BE2C (cell line): ENCODE measurements around the gene KAZN.
A peak's percentile ranks its signal among the peaks of the same experiment; 100 is the strongest.

Experiments
- DNase-seq: peaks from one replicate; pipeline ENCODE4 v3.0.0-alpha.2; 2020
- H3K27me3 ChIP-seq: fragments of 250-450 bp; sonication (Bioruptor Pico); 2 replicates; pipeline ENCODE4 v1.5.1; 2020; ENCODE audit warnings: mild to moderate bottlenecking
- H3K36me3 ChIP-seq: fragments of 250-450 bp; sonication (Bioruptor Pico); 2 replicates; pipeline ENCODE4 v1.5.1; 2020; ENCODE audit warnings: mild to moderate bottlenecking
- H3K4me1 ChIP-seq: fragments of 250-450 bp; sonication (Bioruptor Pico); 2 replicates; pipeline ENCODE4 v1.5.1; 2020
- H3K4me3 ChIP-seq: 2 replicates; pipeline ENCODE4 v1.5.1; 2011; ENCODE audit warnings: low read depth, low read length
- H3K9me3 ChIP-seq: fragments of 250-450 bp; sonication (Bioruptor Pico); 2 replicates; pipeline ENCODE4 v1.5.1; 2020
- TF ChIP-seq, protein P1 (sequence below): IDR thresholded peaks from 2 replicates; pipeline ENCODE4 v1.5.1; 2012; ENCODE audit warnings: mild to moderate bottlenecking, low read depth, low read length

KAZN gene

DNA sequence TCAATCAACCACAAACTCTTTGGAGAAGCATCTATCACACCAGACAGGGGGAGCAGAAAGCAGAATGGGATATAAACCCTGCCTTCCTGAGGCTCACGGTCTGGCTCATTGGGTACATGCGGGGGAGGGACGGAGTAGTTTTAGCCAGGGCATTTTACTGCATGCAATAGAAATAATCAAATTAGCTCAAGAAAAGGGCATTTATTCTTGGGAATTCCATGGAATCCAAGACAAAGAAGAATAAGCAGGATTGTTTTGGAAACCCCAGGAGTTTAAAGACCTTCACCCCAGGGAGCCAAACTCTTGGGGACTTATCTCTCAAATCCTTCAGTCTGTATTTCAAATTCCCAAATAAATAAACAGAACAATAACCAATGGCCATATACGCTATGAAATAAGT is 5.2 kb upstream of the KAZN start:
- TF ChIP-seq, protein P1, sequence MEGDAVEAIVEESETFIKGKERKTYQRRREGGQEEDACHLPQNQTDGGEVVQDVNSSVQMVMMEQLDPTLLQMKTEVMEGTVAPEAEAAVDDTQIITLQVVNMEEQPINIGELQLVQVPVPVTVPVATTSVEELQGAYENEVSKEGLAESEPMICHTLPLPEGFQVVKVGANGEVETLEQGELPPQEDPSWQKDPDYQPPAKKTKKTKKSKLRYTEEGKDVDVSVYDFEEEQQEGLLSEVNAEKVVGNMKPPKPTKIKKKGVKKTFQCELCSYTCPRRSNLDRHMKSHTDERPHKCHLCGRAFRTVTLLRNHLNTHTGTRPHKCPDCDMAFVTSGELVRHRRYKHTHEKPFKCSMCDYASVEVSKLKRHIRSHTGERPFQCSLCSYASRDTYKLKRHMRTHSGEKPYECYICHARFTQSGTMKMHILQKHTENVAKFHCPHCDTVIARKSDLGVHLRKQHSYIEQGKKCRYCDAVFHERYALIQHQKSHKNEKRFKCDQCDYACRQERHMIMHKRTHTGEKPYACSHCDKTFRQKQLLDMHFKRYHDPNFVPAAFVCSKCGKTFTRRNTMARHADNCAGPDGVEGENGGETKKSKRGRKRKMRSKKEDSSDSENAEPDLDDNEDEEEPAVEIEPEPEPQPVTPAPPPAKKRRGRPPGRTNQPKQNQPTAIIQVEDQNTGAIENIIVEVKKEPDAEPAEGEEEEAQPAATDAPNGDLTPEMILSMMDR, result no peak
- H3K4me3 ChIP-seq, result no peak overlapping the region
- no peaks in the 10 kb centered on the region for H3K4me1 ChIP-seq
- H3K27me3 ChIP-seq, result peaks cover 5% of the 10 kb centered on the region
- no peaks in the 10 kb centered on the region for H3K36me3 ChIP-seq
- DNase-seq, result no peak
- no peaks in the 10 kb centered on the region for H3K9me3 ChIP-seq

DNA sequence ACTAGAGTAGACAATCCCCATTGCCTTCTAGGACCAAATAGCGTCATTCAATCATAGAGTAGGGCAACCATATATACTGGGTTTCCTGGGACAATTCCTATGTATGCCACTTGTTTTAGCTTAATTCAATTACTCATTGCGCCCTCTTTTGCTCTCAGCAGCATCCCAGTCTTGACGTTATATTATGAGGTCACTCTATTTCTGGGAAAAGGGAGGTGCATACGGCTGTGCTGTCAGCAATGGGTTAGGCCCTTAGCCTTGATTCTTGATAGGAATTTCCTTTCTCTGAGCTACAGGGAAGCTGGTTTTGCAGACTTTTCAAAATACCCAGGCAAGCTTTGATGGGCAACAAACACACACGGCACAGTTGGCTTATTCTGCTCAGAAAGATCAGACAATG is 4.4 kb upstream of the KAZN start:
- DNase-seq, result no peak
- no peaks in the 10 kb centered on the region for H3K9me3 ChIP-seq
- H3K27me3 ChIP-seq, result peaks cover 13% of the 10 kb centered on the region
- no peaks in the 10 kb centered on the region for H3K36me3 ChIP-seq
- TF ChIP-seq, protein P1, result no peak
- no peak overlapping the region for H3K4me3 ChIP-seq
- no peaks in the 10 kb centered on the region for H3K4me1 ChIP-seq

DNA sequence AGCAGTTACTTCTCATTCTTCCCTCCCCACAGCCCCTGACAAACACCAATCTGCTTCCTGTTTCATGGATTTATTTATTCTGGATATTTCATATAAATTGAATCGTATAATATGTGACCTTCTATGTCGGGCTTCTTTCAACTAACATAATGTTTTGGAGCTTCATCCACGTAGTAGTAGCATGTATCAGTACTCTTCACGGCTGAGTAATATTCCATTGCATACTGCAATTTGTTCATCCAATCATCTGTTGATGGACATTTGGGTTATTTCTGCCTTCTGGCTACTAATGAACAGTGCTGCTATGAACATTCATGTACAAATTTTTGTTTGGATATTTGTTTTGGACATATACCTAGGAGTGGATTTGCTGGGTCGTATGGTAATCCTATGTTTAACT is 1.9 kb upstream of the KAZN start:
- Histone ChIP-seq H3K4me1 (no peaks in the 10 kb centered on the region), H3K36me3 (no peaks in the 10 kb centered on the region), H3K4me3 (no peak overlapping the region), H3K27me3 (peaks cover 21% of the 10 kb centered on the region), H3K9me3 (no peaks in the 10 kb centered on the region)
- DNase-seq, result no peak
- TF ChIP-seq, protein P1, result no peak

DNA sequence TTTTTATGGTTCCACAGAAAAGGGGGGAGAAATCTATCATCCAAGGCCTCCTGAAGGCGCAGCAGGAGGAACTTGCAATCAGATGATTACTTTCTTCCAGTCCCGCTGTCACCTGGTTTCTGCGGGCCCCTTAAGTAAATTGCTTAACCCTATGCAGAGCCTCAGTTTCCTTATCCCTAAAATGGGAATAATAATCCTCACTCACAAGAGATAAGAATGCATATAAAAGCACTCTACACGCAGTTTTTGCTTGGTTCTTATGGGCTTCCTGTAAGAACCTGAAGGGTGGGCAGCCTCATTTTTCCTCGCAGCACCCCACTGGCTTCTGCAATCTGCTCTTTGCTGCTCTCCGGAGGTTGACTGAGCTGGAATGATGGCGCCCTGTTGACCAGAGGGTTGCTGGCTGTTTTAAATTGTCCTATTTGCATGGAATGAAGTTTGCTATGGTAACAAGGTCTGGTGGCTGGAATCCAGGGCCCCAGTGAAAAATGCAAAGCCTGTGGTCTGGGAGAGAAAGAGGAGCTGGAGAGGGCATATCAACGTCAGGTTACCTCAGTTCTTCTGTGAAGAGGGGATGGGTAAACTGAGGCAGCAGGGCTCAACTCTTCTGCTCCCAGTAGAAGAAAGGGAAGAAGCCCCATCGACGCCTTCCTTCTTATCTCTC is 1.0 kb upstream of the KAZN start:
- H3K4me1 ChIP-seq, result no peaks in the 10 kb centered on the region
- no peaks in the 10 kb centered on the region for H3K36me3 ChIP-seq
- H3K27me3 ChIP-seq, result peaks cover 21% of the 10 kb centered on the region
- H3K4me3 ChIP-seq, result no peak overlapping the region
- no peak for DNase-seq
- TF ChIP-seq, protein P1, result no peak
- H3K9me3 ChIP-seq, result no peaks in the 10 kb centered on the region

DNA sequence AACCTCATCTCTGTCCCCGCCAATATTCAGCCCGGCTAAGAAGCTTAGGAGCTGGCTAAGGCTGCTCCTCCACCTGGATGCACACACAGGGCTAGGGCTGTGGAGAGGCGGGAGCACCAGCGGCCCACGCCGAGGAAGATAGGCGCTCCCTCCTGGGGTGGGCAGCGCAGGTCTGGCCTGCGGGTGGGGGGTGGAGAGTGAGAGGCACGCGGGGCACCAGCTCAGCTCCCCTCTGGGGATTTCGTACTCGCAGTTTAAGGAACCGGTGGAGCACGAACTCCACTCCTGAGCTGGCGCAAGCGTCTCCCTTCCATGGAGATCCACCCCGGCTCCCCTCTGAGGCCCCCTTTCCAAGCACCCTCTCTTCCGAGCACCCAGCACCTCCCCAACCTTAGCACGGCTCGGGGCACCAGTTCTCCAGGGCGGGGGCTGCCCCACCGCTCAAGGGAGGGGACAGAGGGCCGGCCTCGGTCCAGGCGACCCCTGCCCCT is 433 bp upstream of the KAZN start:
- Histone ChIP-seq H3K4me3 (no peak overlapping the region), H3K36me3 (no peaks in the 10 kb centered on the region), H3K4me1 (no peaks in the 10 kb centered on the region), H3K9me3 (no peaks in the 10 kb centered on the region), H3K27me3 (peaks cover 21% of the 10 kb centered on the region)
- TF ChIP-seq, protein P1, result no peak
- peak; percentile 10 for DNase-seq

DNA sequence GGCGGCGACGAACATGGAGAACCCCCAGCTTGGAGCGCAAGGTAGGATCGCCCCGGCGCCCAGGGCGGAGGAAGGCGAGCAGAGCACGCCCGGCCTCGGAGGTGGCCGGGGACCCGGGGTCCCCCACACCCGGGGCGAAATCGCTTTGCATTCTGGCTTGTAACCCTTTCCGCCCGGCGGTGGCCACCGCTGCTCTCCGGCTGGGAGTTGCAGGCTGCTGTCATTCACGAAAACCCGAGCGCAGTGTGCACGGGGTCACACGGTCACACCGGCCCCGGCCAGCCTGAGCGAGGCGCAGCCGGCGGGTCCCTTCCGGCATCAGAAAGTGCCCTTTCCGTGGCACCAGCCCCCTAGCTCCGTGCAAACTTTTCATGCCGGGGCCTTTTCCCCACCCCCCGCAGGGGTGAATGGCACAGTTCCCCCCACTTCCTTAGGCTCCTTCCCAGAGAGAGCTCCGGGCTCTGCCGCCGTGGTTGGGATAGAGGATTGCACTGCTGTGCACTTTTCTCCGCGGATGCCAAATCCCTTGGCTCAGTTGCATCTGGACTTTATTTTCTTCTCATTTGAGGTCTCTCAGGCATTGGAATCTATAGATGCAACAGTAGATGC is 802 bp downstream of the KAZN start:
- Histone ChIP-seq H3K4me1 (no peaks in the 10 kb centered on the region), H3K9me3 (no peaks in the 10 kb centered on the region), H3K4me3 (no peak overlapping the region), H3K27me3 (peaks cover 21% of the 10 kb centered on the region), H3K36me3 (no peaks in the 10 kb centered on the region)
- TF ChIP-seq, protein P1, result no peak
- DNase-seq, result no peak
